HG03520 (cell line): ENCODE data around the gene PLA2G15.
"Not testable (repeated sequence)": the region's sequence is repeated elsewhere in the genome, so short reads cannot be mapped to it uniquely, and the experiment has no call there.

Experiments
- ATAC-seq: cut with Tn5 transposase; IDR thresholded peaks from one replicate; pipeline ENCODE4 v1.9.1; 2021; ENCODE audit warnings: mild to moderate bottlenecking, moderate library complexity; ENCODE audit not compliant: unreplicated experiment

Gene PLA2G15

DNA sequence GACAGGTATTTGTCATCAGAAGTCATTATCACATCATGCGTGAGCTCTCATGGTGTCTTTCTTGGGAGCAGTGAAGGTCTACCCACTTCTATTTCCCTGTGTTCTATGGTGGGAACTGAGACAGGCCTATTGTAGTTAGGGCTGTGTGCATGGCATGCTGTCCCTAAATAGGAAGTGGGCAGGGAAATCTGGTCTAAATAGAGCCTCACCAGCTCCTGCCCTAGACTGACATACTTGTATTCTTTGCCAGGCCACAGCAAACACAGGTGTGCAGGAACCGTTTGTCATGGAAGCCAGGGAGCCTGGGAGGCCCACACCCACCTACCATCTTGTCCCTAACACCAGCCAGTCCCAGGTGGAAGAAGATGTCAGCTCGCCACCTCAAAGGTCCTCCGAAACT, 29.3 kb downstream of the PLA2G15 start:
- ATAC-seq: no peak

DNA sequence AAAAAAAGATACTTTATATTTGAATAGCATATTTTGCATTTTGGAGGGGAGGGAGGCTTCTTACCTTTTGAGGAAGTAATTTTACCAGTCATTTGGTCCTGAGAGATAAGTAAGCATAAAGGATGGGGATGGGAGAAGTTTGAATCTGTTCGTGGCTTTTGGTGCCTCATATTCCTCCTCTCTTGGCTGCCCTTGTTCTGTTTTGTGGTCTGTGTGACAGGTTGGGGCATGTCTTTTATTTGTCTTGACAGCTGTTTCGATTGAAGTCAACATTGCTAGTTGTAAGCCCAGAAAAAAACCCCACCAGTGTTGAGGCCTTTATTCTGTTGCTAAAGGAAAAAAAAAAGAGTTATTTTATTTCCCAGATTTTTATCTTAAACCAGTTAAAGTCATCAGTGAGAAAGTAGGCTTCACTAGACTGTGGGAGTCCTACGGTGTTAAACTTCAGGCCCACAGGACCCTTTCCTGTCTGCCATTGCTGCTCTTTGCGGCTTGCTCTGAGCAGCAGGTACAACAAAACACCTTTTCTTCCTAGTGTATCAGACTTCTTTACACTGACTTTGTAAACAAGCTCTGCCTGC, 30.5 kb downstream of the PLA2G15 start:
- peak; percentile 70 for ATAC-seq

DNA sequence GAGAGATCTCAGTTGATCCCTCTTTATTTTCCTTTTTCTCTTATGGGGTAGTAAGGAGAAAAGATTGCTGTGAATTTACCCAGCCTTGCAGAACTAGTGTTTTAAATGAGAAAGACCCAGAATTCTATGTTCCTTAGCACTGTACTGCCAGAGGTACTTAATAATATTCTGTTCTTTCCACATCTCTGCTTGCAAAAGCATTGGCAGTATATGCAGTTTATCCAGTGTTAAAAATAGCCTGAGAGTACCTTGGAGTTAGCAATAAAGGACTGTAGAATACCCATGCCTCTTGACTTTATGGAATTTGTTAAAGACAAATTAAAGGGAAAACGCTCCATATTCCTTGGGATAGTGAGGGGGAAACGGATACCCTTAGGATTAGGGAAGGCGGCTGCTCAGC, 31.1 kb downstream of the PLA2G15 start:
- ATAC-seq: no peak

DNA sequence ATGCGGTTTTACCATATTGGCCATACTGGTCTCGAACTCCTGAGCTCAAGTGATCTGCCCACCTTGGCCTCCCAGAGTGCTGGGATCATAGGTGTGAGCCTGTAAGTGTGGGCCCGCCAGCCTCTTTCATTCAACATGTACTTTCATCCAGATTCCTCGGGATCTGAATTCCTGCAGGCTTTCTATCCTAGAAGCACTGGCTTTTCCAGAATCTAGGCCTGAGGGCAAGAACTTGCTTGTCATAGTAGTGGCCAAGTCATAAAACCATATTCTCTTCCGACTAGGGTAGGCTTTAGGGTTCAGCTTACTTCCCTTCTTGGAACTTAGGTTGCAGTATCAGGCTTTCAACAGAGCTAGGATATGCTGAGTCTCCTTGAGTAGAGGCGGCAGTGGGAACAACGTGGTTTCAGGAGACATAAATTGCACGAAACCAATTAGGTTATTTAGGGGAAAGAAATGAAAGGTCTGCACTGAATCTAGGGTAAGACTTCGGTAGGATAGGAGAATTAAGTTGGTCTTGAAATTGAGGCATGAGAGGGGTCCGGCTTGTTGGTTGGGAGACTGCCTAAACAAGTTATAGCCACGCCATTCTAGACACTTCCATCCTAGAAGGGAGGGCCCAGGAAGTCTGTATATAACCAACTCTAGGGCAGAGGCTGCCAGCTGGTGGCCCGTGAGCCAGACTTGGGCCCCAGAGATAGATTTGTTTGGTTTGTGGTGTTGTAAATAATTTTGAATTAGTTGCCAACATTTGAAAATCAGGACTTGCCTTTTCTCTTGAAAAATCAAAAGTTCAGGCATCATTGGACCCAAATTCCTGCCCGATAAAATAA, 34.8 kb downstream of the PLA2G15 start:
- no peak for ATAC-seq

DNA sequence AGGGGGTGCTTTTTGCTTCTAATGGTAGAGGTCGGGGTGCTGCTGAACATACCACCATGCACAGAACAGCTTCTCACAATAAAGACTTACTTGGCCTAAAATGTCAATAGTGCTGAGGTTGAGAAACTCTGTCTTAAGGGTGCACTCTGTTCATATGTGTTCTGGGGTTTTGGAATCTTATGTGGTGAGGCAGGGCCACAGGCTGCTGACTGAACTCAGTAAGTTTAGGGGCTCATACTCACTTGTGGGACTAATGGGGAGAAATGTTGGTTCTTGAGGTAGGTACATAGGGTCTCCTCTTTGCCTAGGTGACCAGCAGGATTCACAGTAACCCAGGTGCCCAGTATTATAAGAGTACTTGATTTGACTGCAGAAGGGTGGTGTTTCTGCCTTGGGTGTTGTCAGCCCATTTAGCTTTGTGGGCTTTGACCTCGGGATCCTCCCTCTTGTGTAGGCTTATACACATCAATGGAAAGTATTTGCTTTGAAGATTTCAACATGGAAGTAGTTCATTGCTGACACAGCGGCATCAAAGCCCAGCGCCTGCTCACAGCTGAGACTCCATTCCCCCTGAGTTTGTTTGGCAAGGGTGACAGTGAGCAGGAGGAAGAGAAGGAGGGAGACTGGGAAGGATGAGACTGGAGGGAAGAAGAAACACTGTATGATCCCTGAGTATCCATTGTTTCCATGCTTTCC, 36.3 kb downstream of the PLA2G15 start:
- ATAC-seq: no peak

DNA sequence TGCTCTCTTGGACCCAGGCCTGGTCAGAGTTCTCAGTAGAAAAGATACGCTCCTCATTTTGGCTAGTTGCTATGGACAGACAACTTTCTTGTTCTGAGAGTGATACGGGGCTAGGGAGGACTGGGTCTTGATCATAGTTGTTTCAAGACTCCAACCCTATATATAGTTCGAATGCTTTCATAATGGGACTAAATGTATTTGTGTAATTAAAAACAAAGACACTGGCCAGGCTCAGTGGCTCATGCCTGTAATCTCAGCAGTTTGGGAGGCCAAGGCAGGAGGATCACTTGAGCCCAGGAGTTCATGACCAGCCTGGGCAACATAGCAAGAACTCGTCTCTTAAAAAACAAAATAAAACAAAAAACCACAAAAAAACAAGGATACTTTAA, 36.9 kb downstream of the PLA2G15 start:
- no peak for ATAC-seq

DNA sequence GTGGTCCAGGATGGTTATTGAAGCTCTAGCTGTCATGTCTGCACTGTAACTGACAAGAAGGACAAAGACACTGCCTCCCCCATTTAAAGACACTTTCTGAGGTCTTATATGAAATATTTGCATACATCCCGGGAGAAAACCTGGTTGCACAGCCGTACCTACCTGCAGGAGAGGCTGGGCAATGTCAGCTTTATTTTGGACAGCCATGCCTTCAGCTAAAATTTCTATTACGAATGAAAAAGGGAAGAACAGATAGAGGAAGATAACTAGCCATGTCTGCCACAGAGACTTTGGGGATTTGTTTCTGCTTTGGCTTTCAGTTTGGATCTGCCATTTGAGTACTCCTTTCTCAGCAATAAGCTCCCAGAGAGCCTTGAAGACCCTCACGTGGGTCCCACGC, 38.2 kb downstream of the PLA2G15 start:
- no peak for ATAC-seq

DNA sequence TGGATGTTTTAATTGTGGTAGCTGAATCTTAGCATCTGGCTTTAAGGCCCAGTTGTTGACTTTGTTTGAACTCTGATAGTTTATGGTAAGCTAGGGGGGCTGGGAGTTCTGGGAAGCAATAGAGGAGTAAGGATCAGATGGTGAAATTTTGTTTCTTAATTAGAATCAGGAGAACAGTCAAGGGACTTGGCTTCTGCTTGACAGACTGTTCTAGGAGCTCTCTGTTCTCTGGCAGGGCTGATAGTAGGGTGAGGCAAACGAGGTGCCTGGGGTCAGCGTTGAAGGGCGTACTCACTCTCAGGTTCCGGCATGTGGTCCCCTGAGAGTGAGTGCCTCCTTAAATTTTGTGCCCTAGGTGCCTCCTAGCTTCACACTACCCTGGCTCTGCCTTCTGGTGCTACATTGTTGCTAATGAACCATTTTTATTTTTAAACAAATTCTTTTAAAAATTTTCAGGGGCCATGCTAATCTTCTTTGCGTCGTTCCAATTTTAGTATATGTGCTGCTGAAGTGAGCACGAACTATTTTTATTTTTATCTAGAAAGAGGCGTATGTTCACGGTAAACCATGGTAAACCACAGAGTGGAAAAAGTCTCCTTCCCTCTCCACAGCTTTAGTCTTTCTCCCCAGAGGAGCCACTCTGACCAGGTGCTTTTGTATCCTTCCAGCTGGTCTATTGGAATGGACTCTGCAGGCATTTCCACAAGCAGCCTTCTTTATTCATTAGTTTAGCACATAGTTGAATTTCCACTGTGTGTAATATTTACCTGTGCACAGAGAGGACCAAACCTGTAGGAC, 38.8 kb downstream of the PLA2G15 start:
- peak; percentile 38 for ATAC-seq

DNA sequence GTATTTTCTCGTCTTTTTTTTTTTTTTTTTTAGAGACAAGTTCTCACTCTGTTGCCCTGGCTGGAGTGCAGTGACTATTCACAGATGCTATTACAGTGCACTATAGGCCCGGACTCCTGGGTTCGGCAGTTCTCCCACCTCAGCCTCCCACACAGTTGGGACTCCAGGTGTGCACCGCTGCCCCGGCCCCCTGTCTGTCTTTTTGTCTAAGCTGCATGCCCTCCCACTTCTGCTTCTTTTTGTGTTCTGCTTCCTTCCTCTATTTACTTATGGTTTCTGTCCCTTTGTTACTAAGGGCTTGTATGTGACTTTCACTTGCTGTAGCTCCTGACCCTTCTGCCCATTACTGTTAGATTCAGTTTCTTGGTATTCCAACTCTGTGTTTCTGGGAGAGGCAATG, 39.7 kb downstream of the PLA2G15 start:
- ATAC-seq: peak; percentile 35

DNA sequence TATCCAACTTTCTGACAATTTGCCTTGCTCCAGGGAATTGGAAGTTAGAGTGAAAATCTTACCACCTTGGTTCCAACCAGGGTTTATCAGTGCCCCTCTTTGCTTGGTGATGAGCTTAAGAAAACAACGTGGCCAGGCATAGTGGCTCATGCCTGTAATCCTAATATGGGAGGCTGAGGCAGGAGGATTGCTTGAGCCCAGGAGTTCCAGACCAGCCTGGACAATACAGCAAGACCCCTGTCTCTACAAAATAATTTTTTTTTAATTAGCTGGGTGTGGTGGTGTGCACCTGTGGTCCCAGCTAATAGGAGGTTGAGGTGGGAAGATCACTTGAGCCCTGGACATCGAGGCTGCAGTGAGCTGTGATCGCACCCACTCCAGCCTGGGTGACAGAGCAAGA, 40.5 kb downstream of the PLA2G15 start:
- ATAC-seq: no peak

DNA sequence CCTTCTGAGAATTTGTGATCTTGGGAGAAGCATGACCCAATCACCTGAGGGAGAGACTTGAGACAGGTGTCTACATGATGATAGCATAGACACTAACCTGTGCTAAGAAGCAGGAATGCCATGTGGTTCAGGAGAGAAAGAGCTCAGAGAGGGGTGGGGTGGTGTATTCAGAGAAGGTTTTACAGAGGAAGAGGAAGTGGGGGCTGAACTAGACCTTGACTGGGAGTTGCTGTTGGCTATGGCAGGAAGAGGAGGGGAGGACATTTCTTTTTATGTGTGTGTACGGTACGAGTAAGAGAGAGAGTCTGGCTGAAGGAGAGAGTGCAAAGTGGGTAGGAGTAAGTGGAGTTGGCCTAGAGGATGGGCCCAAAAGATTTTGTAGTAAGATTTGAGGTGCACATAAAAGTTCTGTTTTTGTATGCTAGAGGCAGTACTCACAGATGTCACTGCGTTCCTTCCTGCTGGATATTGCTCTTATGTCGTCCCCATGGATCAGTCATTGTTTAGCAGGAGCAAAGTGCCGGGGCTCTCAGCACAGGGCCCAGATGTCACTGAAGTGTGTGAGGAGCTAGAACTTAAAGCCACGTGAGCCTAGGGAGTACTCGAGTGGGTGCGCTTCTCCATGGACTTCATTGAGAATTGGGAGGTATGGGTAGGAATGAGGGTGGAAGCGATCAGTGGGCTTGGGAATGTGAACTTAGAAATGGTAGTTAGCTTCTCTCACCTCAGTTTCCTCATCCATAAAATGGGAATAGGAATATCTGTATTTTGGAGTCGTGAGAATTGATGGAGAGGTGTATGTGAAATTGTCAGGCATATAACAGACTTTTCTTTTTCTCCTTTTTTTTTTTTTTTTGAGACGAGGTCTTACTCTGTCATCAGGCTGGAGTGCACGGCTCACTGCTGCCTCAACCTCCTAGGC, 41.2 kb downstream of the PLA2G15 start:
- ATAC-seq: no peak

DNA sequence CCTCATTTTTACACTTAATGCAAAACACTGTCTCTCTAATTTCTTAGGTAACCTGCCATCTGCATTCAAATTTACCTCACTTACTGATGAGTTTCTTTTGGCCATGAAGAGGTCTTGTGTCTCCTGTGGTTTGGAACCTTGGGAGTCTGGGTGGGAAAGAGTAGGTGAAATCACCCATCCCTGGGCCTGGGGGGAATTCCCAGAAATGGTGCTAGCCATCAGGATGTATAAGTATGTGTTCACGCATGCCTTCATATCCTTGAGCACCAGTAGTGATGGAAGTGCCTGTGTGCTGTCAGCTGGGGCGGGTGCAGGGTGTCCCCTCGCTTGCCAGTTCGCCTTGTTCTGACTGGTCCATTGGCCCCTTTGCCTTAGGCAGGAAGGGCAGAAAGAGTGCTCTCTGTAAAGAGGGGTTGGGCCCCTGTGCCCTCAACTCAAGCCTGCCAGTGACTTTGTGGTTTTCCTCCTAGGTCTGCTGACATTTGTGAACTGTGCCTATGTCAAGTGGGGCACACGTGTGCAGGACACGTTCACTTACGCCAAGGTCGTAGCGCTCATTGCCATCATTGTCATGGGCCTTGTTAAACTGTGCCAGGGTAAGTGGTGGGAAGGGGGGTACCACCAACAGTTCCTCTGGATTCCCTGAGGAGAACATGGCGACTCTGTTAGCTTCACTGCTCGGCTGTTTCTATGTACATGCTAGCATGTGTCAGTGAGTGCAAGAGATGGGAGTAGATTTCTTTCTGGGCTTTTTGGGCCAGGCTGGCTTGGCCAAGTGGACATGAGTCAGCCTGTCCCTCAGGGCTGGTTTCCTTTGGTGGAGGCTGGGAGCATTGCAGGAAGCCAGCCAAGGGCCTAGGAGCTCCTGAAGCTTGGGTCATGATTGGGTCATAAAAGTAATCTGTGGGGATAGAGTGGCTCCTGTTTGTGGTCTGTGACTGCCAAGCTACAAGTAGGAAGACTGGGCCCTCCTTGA, 42.4 kb downstream of the PLA2G15 start:
- no peak for ATAC-seq

DNA sequence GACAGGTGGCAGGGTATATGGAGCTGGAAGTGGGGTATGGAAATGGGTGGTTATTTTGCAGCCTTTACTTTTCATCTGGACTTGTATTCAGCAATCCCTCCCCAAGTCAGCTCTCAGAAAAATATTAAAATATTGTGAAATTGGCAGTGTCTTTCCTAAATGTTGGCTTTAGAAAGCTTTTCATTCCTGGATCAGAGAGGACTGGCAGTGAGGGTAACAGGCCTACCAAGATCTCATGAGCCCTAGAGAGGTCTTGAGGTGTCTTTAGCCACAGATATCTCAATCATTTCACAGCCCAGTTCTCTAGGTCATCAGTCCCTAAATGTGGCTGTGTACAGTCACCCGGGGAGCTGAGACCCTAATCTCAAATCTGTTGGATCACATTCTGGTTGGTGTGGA, 43.1 kb downstream of the PLA2G15 start:
- ATAC-seq: no peak

DNA sequence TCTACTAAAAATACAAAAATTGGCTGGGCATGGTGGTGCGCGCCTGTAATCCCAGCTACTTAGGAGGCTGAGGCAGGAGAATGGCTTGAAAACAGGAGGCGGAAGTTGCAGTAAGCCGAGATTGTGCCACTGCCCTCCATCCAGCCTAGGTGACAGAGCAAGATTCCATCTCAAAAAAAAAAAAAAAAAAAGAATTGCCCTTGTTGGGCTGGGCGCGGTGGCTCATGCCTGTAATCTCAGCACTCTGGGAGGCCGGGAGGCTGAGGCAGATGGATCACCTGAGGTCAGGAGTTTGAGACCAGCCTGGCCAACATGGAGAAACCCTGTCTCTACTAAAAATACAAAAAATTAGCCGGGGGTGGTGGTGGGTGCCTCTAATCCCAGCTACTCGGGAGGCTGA, 43.6 kb downstream of the PLA2G15 start:
- ATAC-seq: not testable (repeated sequence)

DNA sequence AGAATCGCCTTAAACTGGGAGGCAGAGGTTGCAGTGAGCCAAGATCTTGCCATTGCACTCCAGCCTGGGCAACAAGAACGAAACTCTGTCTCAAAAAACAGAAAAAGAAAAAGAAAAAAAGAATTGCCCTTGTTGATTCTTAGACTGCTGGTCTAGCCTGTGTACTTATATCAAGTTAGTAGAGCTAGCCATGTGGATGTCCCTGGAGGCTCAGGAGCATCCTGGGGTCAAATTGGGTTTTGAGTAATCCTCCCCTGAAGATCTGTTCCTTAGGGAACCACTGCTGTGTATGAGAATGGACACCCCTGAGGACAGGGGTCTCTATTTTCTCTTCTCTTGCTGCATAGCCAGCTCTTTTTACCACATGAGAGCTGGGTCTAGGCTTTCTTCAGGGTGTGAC, 44.0 kb downstream of the PLA2G15 start:
- no peak for ATAC-seq

DNA sequence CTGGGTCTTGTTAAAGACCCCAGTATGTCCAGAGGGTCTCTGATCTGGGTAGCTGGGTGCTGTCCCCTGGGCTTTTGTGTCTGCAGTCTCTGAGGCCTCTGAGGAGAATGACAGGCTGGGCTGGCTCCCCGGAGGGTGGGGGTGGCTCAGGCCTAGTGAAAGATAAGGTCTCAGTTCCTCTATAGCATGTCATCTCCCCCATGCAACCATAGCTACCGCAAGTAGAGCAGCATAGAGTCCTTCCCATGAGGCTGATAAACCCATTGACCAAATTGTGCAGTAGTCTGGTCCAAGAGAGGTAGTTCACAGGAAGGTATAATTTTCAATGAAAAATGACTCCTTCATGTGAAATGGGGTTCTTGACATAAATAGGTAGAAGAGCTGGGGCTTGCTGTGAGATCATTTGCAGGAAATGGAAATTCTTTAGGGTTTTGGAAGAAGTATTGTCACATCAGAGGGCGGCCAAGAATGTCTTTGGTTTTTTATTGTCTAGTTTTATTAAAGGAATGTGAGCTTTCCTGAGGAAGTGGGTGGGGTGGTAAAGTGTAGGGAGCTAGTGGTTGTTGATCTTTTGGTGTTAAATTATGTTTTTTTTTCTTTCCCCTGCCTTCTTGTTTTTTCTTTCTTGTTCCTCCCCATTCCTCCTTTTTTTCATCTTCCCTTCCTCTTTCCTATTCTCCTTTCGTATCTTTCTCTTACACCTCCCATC, 44.6 kb downstream of the PLA2G15 start:
- ATAC-seq: peak; percentile 73

DNA sequence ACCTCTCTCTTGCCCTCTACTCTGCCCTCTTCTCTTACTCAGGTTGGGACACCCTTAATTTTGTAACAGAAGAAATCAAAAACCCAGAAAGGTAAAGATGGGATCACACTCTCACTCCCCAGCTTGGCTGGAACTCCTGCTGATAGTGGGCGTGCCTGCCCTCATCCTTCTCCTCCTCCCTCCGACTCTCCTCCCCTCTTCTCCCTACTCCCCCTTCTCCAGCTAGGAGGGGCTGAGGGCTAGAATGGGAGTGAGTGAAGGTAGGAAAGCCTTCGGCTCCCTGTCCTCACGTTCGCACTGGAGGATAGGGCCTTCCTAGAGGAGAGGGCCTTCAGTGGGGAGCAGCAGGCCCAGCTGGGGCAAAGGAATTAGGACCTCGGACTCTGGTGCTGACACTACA, 45.3 kb downstream of the PLA2G15 start:
- ATAC-seq: no peak

DNA sequence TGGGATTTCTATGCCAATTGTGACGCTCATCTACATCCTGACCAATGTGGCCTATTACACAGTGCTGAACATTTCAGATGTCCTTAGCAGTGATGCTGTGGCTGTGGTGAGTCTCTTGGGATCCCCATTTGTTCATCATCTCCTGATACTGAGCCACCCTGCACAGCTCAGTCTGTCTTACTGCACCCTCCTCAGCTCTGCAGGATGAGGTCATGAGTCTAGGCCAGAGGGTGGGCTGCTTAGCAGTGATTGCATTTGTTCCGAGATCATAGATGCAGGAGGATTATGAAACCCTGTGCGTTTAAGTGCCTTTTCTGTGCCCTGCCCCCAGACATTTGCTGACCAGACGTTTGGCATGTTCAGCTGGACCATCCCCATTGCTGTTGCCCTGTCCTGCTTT, 46.1 kb downstream of the PLA2G15 start:
- ATAC-seq: no peak
